NCI-H1105 (cell line): Measurements from ENCODE around the gene SYNGAP1.

ENCODE experiments used
- DNase-seq: peaks from one replicate; lab custom pipeline; 2025; lab: John Stamatoyannopoulos, UW

SYNGAP1 gene

GRCh38 chr6:33404884-33405283, 15.0 kb upstream of the SYNGAP1 start:
- DNase-seq, result no peak

GRCh38 chr6:33405386-33405940, 14.4 kb upstream of the SYNGAP1 start:
- no peak for DNase-seq

GRCh38 chr6:33406126-33406525, 13.7 kb upstream of the SYNGAP1 start:
- no peak for DNase-seq

GRCh38 chr6:33407132-33407718, 12.6 kb upstream of the SYNGAP1 start:
- no peak for DNase-seq

GRCh38 chr6:33410050-33410710, 9.7 kb upstream of the SYNGAP1 start:
- peak; percentile 98 for DNase-seq

GRCh38 chr6:33410711-33411631, 8.9 kb upstream of the SYNGAP1 start, which contains the start of gene PHF1:
PHF1 (plus strand) TSS chr6:33411014; CDS start chr6:33412264, 1,250 bp downstream.
- peak; percentile 83 for DNase-seq

GRCh38 chr6:33411632-33412005, 8.2 kb upstream of the SYNGAP1 start:
- no peak for DNase-seq

- DNase-seq, result no peak
Observed at GRCh38 chr6:33412140-33413009, 7.5 kb upstream of the SYNGAP1 start.

GRCh38 chr6:33413241-33414120, 6.4 kb upstream of the SYNGAP1 start:
- no peak for DNase-seq

- DNase-seq, result no peak
Observed at GRCh38 chr6:33414592-33415271, 5.1 kb upstream of the SYNGAP1 start.

- no peak for DNase-seq
Observed at GRCh38 chr6:33415831-33416230, 4.0 kb upstream of the SYNGAP1 start.

- no peak for DNase-seq
Observed at GRCh38 chr6:33416386-33417127, 3.3 kb upstream of the SYNGAP1 start.

- no peak for DNase-seq
Observed at GRCh38 chr6:33417128-33417902, 2.5 kb upstream of the SYNGAP1 start.

- peak; percentile 99 for DNase-seq
Observed at GRCh38 chr6:33417903-33418689, 1.8 kb upstream of the SYNGAP1 start, which contains the start of gene CUTA. CUTA (minus strand) TSS chr6:33418107; CDS start chr6:33418000, 107 bp downstream.

- DNase-seq, result no peak
Observed at GRCh38 chr6:33418690-33419291, 1.1 kb upstream of the SYNGAP1 start.

GRCh38 chr6:33420491-33421343, 852 bp downstream of the SYNGAP1 start:
- no peak for DNase-seq
